HEK293 (cell line): ENCODE data around the gene RIN1.

ENCODE experiments used
- CTCF ChIA-PET: fragments of 350-600 bp; formaldehyde crosslinking; extraction: SDS; loops from one replicate; lab custom pipeline; 2021; ENCODE audit warnings: antibody characterized with exemption; lab: Yijun Ruan, JAX
- POLR2A ChIA-PET: fragments of 300-600 bp; formaldehyde crosslinking; extraction: SDS; loops from one replicate; lab custom pipeline; 2020; ENCODE audit warnings: antibody characterized with exemption, inconsistent platforms; lab: Yijun Ruan, JAX
- H3K27ac ChIP-seq: fragments of 200-500 bp; sonication (Bioruptor generic); 2 replicates; pipeline ENCODE4 v1.5.1; 2014; ENCODE audit warnings: low read depth, low read length, control low read depth, inconsistent platforms; ENCODE audit errors: extremely low read depth
- H3K36me3 ChIP-seq, 2 experiments: fragments of 200-500 bp in 1 of 2; sonication (Bioruptor generic) in 1 of 2; 1 replicate in 1 of 2; 2 replicates in 1 of 2; pipeline ENCODE4 v1.5.1; 2014 to 2017; ENCODE audit warnings: inconsistent platforms in 2 of 2, low read length in 2 of 2; ENCODE audit not compliant: control insufficient read depth in 2 of 2, insufficient read depth in 1 of 2
- H3K4me1 ChIP-seq: fragments of 200-500 bp; sonication (Bioruptor generic); 2 replicates; pipeline ENCODE4 v1.5.1; 2014; ENCODE audit warnings: mild to moderate bottlenecking, low read length, inconsistent platforms; ENCODE audit not compliant: control insufficient read depth, insufficient read depth
- H3K4me3 ChIP-seq: 2 replicates; pipeline ENCODE4 v1.5.1; 2011; ENCODE audit warnings: low read depth, mild to moderate bottlenecking, control low read depth, low read length, moderate library complexity
- H3K9me3 ChIP-seq: fragments of 200-500 bp; sonication (Bioruptor generic); 2 replicates; pipeline ENCODE4 v1.5.1; 2014; ENCODE audit warnings: low read depth, low read length, inconsistent platforms; ENCODE audit not compliant: control insufficient read depth, insufficient read depth
- BCL6B ChIP-seq: fragments of 450-650 bp; formaldehyde crosslinking; IDR thresholded peaks from 2 replicates; pipeline ENCODE4 v1.5.1; 2017; ENCODE audit warnings: missing biosample characterization, missing genetic modification characterization
- TCF7L2 ChIP-seq: IDR thresholded peaks from 2 replicates; pipeline ENCODE4 v1.6.1; 2011; ENCODE audit warnings: low read depth, mild to moderate bottlenecking, inconsistent platforms, low read length, moderate library complexity, borderline replicate concordance
- WT1 ChIP-seq: fragments of 450-650 bp; formaldehyde crosslinking; IDR thresholded peaks from 2 replicates; pipeline ENCODE4 v1.5.1; 2016; ENCODE audit warnings: missing biosample characterization, missing genetic modification characterization
- ZEB2 ChIP-seq: fragments of 450-650 bp; formaldehyde crosslinking; IDR thresholded peaks from 2 replicates; pipeline ENCODE4 v1.5.1; 2016; ENCODE audit warnings: missing biosample characterization, missing genetic modification characterization
- ZNF155 ChIP-seq: fragments of 450-650 bp; formaldehyde crosslinking; IDR thresholded peaks from 2 replicates; pipeline ENCODE4 v1.5.1; 2016; ENCODE audit warnings: missing biosample characterization, missing genetic modification characterization
- ZNF169 ChIP-seq: fragments of 450-650 bp; formaldehyde crosslinking; IDR thresholded peaks from 2 replicates; pipeline ENCODE4 v1.5.1; 2016; ENCODE audit warnings: missing biosample characterization, missing genetic modification characterization
- ZNF175 ChIP-seq: fragments of 450-650 bp; formaldehyde crosslinking; IDR thresholded peaks from 2 replicates; pipeline ENCODE4 v1.5.1; 2016; ENCODE audit warnings: missing biosample characterization, missing genetic modification characterization
- ZNF184 ChIP-seq: fragments of 450-650 bp; IDR thresholded peaks from 2 replicates; pipeline ENCODE4 v1.5.1; 2018; ENCODE audit warnings: missing biosample characterization, mild to moderate bottlenecking, missing genetic modification characterization
- ZNF221 ChIP-seq: fragments of 450-650 bp; formaldehyde crosslinking; IDR thresholded peaks from 2 replicates; pipeline ENCODE4 v1.5.1; 2017; ENCODE audit warnings: missing biosample characterization, missing genetic modification characterization, borderline replicate concordance
- ZNF274 ChIP-seq, 2 experiments: fragments of 200-500 bp in 1 of 2; fragments of 450-650 bp in 1 of 2; sonication (Bioruptor generic) in 1 of 2; formaldehyde crosslinking in 1 of 2; IDR thresholded peaks; 2 replicates each; pipeline versions ENCODE4 v1.5.1 to v1.6.1; 2014 to 2016; ENCODE audit warnings: borderline replicate concordance in 1 of 2, inconsistent platforms in 1 of 2, low read length in 1 of 2, missing biosample characterization in 1 of 2, missing genetic modification characterization in 1 of 2
- ZNF302 ChIP-seq: fragments of 450-650 bp; formaldehyde crosslinking; IDR thresholded peaks from 2 replicates; pipeline ENCODE4 v1.5.1; 2016; ENCODE audit warnings: missing biosample characterization, missing genetic modification characterization, low read depth
- ZNF394 ChIP-seq: fragments of 450-650 bp; formaldehyde crosslinking; IDR thresholded peaks from 2 replicates; pipeline ENCODE4 v1.5.1; 2016; ENCODE audit warnings: missing biosample characterization, missing genetic modification characterization, mild to moderate bottlenecking, moderate library complexity, borderline replicate concordance
- ZNF510 ChIP-seq: fragments of 450-650 bp; formaldehyde crosslinking; IDR thresholded peaks from 2 replicates; pipeline ENCODE4 v1.5.1; 2018; ENCODE audit warnings: mild to moderate bottlenecking, missing genetic modification characterization, missing biosample characterization; ENCODE audit not compliant: insufficient replicate concordance
- ZNF549 ChIP-seq: fragments of 450-650 bp; IDR thresholded peaks from 2 replicates; pipeline ENCODE4 v1.5.1; 2018; ENCODE audit warnings: missing biosample characterization, missing genetic modification characterization, mild to moderate bottlenecking, inconsistent platforms, moderate library complexity
- ZNF558 ChIP-seq: fragments of 450-650 bp; formaldehyde crosslinking; IDR thresholded peaks from 2 replicates; pipeline ENCODE4 v1.5.1; 2016; ENCODE audit warnings: missing biosample characterization, missing genetic modification characterization
- ZNF560 ChIP-seq: fragments of 450-650 bp; formaldehyde crosslinking; IDR thresholded peaks from 2 replicates; pipeline ENCODE4 v1.5.1; 2017; ENCODE audit warnings: missing biosample characterization, missing genetic modification characterization, borderline replicate concordance
- ZNF580 ChIP-seq: fragments of 450-650 bp; formaldehyde crosslinking; IDR thresholded peaks from 2 replicates; pipeline ENCODE4 v1.5.1; 2016; ENCODE audit warnings: missing biosample characterization, missing genetic modification characterization
- ZNF596 ChIP-seq: fragments of 450-650 bp; IDR thresholded peaks from 2 replicates; pipeline ENCODE4 v1.5.0; 2018; ENCODE audit warnings: missing biosample characterization, mild to moderate bottlenecking, missing genetic modification characterization, moderate library complexity
- ZNF600 ChIP-seq: fragments of 450-650 bp; formaldehyde crosslinking; IDR thresholded peaks from 2 replicates; pipeline ENCODE4 v1.5.1; 2016; ENCODE audit warnings: missing biosample characterization, missing genetic modification characterization
- ZNF624 ChIP-seq: fragments of 450-650 bp; formaldehyde crosslinking; IDR thresholded peaks from 2 replicates; pipeline ENCODE4 v1.5.1; 2017; ENCODE audit warnings: missing biosample characterization, missing genetic modification characterization
- ZNF626 ChIP-seq: fragments of 450-650 bp; sonication (Bioruptor Pico); formaldehyde crosslinking; IDR thresholded peaks from 2 replicates; pipeline ENCODE4 v1.5.1; 2018; ENCODE audit warnings: missing biosample characterization, missing genetic modification characterization, inconsistent platforms
- ZSCAN23 ChIP-seq: fragments of 450-650 bp; formaldehyde crosslinking; IDR thresholded peaks from 2 replicates; pipeline ENCODE4 v1.5.1; 2016; ENCODE audit warnings: missing biosample characterization, missing genetic modification characterization
- ZSCAN30 ChIP-seq: fragments of 450-650 bp; IDR thresholded peaks from 2 replicates; pipeline ENCODE4 v1.5.1; 2018; ENCODE audit warnings: missing biosample characterization, mild to moderate bottlenecking, missing genetic modification characterization, moderate library complexity
- ZXDB ChIP-seq: fragments of 450-650 bp; formaldehyde crosslinking; IDR thresholded peaks from 2 replicates; pipeline ENCODE4 v1.5.1; 2016; ENCODE audit warnings: missing biosample characterization, missing genetic modification characterization
- TF ChIP-seq, protein P1 (sequence below): fragments of 450-650 bp; formaldehyde crosslinking; IDR thresholded peaks from 2 replicates; pipeline ENCODE4 v1.5.1; 2016; ENCODE audit warnings: missing biosample characterization, missing genetic modification characterization
- TF ChIP-seq, protein P2 (sequence below): fragments of 450-650 bp; formaldehyde crosslinking; IDR thresholded peaks from 2 replicates; pipeline ENCODE4 v1.5.1; 2017; ENCODE audit warnings: missing biosample characterization, mild to moderate bottlenecking, missing genetic modification characterization, moderate library complexity

Gene RIN1

DNA sequence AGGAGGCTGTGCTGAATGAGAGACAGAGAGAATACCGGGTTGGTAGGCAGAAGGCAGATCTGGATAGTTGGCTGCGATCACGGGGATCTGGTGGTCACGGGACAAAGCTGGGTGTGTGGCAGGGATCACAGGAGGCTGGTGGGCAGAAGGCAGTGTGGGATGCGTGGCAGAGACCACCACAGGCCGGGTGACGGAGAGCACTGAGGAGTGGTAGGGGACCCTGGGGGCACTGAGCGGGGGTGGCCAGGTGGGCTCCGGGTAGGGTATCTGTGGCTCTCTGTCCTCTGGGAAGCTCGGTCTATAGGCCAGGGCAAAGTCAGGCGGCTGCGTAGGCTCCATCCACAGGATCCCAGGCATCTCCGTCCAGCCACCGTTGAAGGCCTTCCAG, 20.7 kb downstream of the RIN1 start:
- CTCF ChIA-PET: interaction anchor here (1.0 to 1.1 kb wide), 2 partner anchors 15 to 46 kb away, joined by 3 to 5 read pairs; no protein-coding TSS in a partner anchor
- no peak overlapping the region for H3K4me3 ChIP-seq
- POLR2A ChIA-PET: interaction anchor here (0.5 to 1.2 kb wide), 2 partner anchors 20 to 234 kb away, joined by 3 read pairs; partner anchors contain the start of gene RIN1

GRCh38 chr11:66314561-66315497, 21.4 kb downstream of the RIN1 start:
- Histone ChIP-seq H3K9me3 (no peaks in the 10 kb centered on the region), H3K4me3 (no peak overlapping the region), H3K27ac (no peak overlapping the region), H3K36me3 (no peaks in the 10 kb centered on the region), H3K4me1 (no peaks in the 10 kb centered on the region)
- ChIA-PET POLR2A (interaction anchor here (1.2 kb wide), 1 partner anchor 21 kb away, joined by 3 read pairs; the partner anchor contains the start of gene RIN1), CTCF (interaction anchor here (0.6 to 1.1 kb wide), 4 partner anchors 15 to 270 kb away, joined by 3 to 5 read pairs (median 4); no protein-coding TSS in a partner anchor)
- TF ChIP-seq ZEB2 (tag by site-specific recombination): no peak
- no peak for TF ChIP-seq ZSCAN30 (tag by site-specific recombination)
- no peak for TF ChIP-seq ZNF394 (tag by site-specific recombination)
- TF ChIP-seq ZNF600 (tag by site-specific recombination): no peak
- no peak for TF ChIP-seq ZNF560 (tag by site-specific recombination)
- TF ChIP-seq BCL6B (tag by site-specific recombination): no peak
- no peak for TF ChIP-seq ZNF626
- no peak for TF ChIP-seq TCF7L2

More for the DNA sequence above, 20.7 kb downstream of the RIN1 start:
- no peaks in the 10 kb centered on the region for H3K9me3 ChIP-seq
- H3K36me3 ChIP-seq: no peaks in the 10 kb centered on the region
- H3K4me1 ChIP-seq: no peaks in the 10 kb centered on the region
- no peak overlapping the region for H3K27ac ChIP-seq
- TF ChIP-seq WT1 (tag by site-specific recombination) (no peak), ZNF175 (tag by site-specific recombination) (no peak), ZNF274 (IDR thresholded peaks at IDR 0.05; ENCODE audit: low read length) (no peak), ZNF274 (tag by site-specific recombination; IDR thresholded peaks at IDR 0.05; ENCODE audit: borderline replicate concordance) (no peak), ZNF580 (tag by site-specific recombination) (no peak), ZXDB (tag by site-specific recombination) (no peak), ZSCAN23 (tag by site-specific recombination) (no peak), ZNF510 (tag by site-specific recombination) (no peak), ZNF596 (tag by site-specific recombination) (no peak), ZNF184 (no peak), ZNF169 (tag by site-specific recombination) (no peak), ZNF549 (tag by site-specific recombination) (no peak), ZNF221 (tag by site-specific recombination) (no peak), ZNF624 (tag by site-specific recombination) (no peak), ZNF302 (tag by site-specific recombination) (no peak), ZNF155 (tag by site-specific recombination) (no peak), ZNF558 (tag by site-specific recombination) (no peak)
- TF ChIP-seq, protein P1, sequence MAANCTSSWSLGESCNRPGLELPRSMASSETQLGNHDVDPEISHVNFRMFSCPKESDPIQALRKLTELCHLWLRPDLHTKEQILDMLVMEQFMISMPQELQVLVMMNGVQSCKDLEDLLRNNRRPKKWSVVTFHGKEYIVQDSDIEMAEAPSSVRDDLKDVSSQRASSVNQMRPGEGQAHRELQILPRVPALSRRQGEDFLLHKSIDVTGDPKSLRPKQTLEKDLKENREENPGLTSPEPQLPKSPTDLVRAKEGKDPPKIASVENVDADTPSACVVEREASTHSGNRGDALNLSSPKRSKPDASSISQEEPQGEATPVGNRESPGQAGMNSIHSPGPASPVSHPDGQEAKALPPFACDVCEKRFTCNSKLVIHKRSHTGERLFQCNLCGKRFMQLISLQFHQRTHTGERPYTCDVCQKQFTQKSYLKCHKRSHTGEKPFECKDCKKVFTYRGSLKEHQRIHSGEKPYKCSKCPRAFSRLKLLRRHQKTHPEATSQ (tag by site-specific recombination): no peak
- TF ChIP-seq, protein P2, sequence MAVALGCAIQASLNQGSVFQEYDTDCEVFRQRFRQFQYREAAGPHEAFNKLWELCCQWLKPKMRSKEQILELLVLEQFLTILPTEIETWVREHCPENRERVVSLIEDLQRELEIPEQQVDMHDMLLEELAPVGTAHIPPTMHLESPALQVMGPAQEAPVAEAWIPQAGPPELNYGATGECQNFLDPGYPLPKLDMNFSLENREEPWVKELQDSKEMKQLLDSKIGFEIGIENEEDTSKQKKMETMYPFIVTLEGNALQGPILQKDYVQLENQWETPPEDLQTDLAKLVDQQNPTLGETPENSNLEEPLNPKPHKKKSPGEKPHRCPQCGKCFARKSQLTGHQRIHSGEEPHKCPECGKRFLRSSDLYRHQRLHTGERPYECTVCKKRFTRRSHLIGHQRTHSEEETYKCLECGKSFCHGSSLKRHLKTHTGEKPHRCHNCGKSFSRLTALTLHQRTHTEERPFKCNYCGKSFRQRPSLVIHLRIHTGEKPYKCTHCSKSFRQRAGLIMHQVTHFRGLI: no peak
